Measurements from ENCODE around the gene MXD4.

Gene MXD4

DNA sequence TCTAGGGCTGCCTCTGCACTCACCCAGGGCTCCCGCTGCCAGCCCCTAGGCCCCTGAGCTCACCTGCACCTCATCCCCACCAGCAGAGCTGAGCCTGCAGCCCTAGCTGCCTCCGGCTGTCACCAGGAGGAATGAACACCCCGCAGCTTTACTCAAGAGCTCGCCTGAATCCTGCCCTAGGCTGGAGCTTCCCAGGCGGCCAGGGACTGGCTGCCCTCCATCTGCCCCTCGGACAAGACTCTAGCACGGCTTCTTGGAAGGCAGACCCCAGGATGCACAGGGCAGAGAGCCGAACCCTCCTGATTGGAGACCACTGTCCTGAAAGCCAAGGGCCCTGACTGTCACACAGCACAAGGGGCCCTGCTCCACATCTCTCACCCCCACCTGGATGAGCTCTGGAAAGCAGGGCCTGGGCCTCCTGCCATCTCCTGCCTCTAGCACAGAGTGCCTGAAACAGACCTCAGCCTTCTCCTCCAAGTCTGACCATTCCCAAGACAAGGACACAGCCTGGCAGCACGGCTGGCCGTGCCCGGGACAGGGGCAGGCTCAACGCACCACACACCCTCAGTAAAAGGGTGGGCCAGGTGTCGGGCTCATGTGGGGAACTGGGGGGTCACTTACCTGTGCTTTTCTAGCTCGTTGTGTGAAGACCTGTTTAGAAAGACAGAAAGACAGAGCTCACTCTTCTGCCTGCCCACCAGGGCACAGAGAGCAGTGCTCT is 4.4 kb downstream of the MXD4 start:
- ATAC-seq (replicated peaks) (no peak), DNase-seq (peak; percentile 0)
- H3K4me1 Mint-ChIP-seq: peaks cover 11 to 24% of the 10 kb centered on the region in 2 donors
- H3K36me3 Mint-ChIP-seq: peaks cover 5 to 10% of the 10 kb centered on the region in 2 donors
- H3K27ac Mint-ChIP-seq: peak overlapping the region; percentile 81
- H3K9me3 Mint-ChIP-seq: no peaks in the 10 kb centered on the region
- no peaks in the 10 kb centered on the region for H3K27me3 Mint-ChIP-seq
- H3K4me3 Mint-ChIP-seq: no peak overlapping the region

DNA sequence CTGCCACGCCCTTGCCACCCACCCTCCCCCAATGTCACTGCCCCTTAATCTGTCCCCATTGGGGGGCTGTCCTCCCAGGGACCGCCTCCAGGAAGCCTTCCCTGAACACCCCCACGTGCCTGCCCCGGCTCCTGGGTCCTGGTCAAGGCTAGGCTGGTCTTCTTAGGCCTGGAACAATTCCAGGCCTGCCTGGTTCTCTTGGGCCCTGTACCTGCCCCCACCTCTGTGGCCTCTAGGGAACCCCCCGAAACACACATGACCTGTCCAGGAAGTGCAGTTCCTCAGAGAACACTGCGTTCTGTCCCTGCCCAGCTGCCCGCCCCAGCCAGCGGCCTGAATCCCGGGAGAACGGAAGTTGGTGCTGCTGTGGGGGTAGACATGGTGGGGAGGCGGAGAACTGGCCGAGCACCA is 5.1 kb downstream of the MXD4 start:
- H3K27ac Mint-ChIP-seq: peak overlapping the region; percentile 10
- DNase-seq (peak; percentile 0), ATAC-seq (replicated peaks) (no peak)

DNA sequence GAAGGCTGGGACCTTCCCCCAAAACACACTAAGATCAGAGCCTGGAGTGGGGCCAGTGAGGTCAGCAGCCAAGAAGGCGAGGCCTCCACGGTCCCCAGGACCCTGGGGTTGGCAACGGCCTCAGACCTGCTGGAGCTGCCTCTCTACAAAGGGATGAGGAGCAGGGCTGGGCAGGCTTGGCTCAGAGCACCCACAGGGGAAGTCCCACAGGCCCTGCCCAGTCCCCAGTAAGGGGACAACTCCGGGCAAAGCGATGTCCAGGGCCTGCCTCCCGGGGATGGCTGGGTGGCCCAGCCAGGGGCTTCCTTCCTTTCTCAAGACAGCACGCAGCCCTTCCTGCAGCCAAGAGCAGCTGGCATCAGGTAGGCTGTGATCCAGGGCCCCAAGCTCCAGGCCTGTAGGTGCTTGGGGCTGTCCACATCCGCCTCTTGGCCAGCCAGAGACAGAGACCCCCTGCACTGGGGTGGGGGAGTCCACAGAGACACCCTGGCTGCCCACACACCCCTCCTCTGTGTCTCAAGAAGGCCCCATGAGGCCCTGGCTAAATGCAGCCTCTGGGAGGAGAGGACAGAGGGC is 5.7 kb downstream of the MXD4 start:
- Mint-ChIP-seq H3K9me3 (no peaks in the 10 kb centered on the region), H3K4me1 (peaks cover 11 to 24% of the 10 kb centered on the region in 2 donors), H3K27ac (no peak overlapping the region), H3K4me3 (no peak overlapping the region), H3K36me3 (peaks cover 5 to 10% of the 10 kb centered on the region in 2 donors), H3K27me3 (no peaks in the 10 kb centered on the region)
- DNase-seq: peak; percentile 0
- ATAC-seq (replicated peaks): no peak

More for the DNA sequence above, 5.1 kb downstream of the MXD4 start:
- H3K9me3 Mint-ChIP-seq: no peaks in the 10 kb centered on the region
- no peaks in the 10 kb centered on the region for H3K27me3 Mint-ChIP-seq
- no peak overlapping the region for H3K4me3 Mint-ChIP-seq
- peaks cover 11 to 24% of the 10 kb centered on the region in 2 donors for H3K4me1 Mint-ChIP-seq
- H3K36me3 Mint-ChIP-seq: peaks cover 5 to 10% of the 10 kb centered on the region in 2 donors

DNA sequence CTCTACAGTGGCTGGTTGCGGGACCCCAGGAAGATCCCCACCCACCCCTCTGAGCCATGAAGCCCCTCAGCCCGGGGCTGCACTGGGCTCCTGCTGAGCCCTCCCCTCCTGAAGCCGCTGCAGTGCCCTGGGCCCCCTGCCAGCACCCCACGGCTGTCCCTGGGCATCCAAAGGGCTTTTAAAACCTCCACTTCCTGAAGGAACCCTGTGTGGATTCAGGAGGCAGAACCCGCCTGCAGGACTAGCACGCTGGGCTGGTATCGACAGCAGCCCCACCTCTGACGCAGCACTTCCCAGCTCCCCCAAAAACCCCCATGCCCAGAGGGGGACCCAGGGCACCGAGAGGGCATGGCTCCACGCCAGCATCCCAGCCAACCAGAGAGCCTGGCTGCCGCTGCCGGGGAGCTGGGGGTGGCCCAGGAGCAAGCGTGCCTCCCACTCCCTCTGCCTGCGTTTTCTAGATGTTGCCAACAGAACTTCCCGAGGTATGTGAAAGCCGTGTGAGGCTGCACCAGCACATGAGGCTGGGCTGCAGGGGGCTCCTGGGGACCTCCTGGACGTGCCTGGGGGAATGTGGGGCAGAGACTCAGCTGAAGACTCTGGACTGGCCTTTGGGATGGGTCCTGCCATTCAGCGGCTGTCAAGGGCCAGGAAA is 6.3 kb downstream of the MXD4 start:
- H3K27ac Mint-ChIP-seq: no peak overlapping the region
- no peak for ATAC-seq (replicated peaks)
- no peaks in the 10 kb centered on the region for H3K9me3 Mint-ChIP-seq
- peaks cover 11 to 24% of the 10 kb centered on the region in 2 donors for H3K4me1 Mint-ChIP-seq
- H3K4me3 Mint-ChIP-seq: no peak overlapping the region
- peaks cover 5 to 10% of the 10 kb centered on the region in 2 donors for H3K36me3 Mint-ChIP-seq
- no peaks in the 10 kb centered on the region for H3K27me3 Mint-ChIP-seq
- DNase-seq: no peak

DNA sequence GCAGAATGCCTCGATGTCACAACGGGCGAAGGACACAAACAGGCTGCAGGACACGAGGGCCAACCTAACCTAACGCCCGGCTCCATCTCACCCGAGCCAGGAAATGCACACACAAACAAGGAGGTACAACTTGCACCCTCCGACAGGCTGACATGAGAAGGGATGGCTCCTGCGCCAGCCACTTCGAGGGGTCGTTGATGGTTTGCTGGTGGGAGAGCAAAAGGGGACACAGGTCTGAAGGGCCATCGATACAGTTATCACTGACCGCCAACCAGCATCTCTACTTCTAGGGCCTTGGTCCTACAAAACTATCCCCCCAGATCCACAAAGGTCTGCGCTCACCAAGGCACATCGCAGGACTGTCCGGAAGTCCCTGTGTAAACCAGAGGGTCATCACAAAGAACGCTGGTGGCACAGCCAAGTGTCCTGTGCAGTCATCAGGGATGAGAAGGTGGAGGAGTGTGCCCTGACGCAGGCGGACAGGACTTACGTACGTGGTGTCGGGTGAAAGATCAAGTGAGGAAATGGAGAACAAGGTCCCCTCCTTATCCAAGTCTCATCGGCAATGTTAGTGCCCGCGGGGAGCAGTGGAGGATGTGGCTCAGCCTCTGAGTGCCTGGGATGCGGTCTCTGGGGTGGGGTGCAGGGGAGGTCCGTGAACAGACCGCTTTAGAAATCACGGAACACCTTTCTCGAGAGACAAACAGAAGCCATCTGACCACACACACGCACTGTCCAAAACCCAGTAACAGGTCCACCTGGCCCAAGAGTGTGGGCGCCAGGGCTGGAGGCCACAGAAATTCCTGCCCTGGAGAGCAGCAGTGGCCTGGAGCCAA is 7.0 kb downstream of the MXD4 start:
- no peaks in the 10 kb centered on the region for H3K9me3 Mint-ChIP-seq
- no peak overlapping the region for H3K4me3 Mint-ChIP-seq
- DNase-seq (no peak), ATAC-seq (replicated peaks) (no peak)
- H3K36me3 Mint-ChIP-seq: peaks cover 9 to 10% of the 10 kb centered on the region in 2 donors
- H3K27ac Mint-ChIP-seq: peak overlapping the region; percentile 62
- H3K4me1 Mint-ChIP-seq: peaks cover 11 to 24% of the 10 kb centered on the region in 2 donors
- H3K27me3 Mint-ChIP-seq: no peaks in the 10 kb centered on the region

DNA sequence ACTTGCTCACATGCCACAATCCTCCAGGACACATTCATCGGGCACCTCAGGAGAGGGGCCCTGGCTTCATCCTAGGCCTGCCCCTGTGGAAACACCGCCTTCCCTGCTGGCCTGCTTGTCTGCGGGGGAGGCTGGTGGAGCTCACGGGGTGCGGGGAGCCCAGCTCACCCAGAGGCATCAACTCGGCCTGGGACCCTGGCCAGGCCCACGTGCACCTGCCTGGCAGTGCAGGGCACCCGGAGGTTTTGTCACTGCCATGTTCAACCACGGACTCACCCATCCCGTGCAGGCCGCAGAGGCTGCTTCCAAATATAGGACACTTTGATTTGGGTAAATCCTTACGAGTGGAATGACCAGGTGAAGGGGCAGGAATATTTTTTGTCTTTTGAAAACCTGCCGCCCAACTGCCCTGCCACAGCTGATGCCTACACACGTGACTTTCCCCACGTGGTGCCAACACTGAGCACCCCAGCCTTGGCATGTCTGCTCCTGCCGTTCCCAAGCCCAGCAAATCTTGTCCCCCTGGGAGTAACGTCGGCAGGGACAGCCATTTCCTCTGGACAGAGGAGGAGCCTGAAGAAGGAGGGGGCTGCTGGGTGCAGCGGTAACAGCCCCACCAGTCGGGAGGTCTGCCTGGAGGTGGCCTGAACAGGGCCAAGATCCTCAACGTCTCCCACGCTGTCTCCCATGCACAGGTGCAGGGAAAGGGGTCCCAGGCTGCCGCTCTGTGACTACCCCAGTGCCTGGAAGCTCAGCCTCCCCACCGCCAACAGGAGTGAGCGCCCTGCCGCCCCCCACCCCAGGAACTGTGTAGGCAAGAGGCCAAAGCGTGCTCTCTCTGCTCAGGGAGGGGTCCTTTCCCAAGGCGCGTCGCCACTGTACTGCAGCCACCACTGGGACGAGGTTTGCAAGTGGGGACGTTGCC is 8.5 kb downstream of the MXD4 start:
- peak overlapping the region; percentile 20 for H3K27ac Mint-ChIP-seq
- no peaks in the 10 kb centered on the region for H3K9me3 Mint-ChIP-seq
- DNase-seq: peak; percentile 0
- no peaks in the 10 kb centered on the region for H3K27me3 Mint-ChIP-seq
- peaks cover 9 to 24% of the 10 kb centered on the region in 2 donors for H3K4me1 Mint-ChIP-seq
- no peak overlapping the region for H3K4me3 Mint-ChIP-seq
- peaks cover 9 to 10% of the 10 kb centered on the region in 2 donors for H3K36me3 Mint-ChIP-seq
- ATAC-seq (replicated peaks): no peak

DNA sequence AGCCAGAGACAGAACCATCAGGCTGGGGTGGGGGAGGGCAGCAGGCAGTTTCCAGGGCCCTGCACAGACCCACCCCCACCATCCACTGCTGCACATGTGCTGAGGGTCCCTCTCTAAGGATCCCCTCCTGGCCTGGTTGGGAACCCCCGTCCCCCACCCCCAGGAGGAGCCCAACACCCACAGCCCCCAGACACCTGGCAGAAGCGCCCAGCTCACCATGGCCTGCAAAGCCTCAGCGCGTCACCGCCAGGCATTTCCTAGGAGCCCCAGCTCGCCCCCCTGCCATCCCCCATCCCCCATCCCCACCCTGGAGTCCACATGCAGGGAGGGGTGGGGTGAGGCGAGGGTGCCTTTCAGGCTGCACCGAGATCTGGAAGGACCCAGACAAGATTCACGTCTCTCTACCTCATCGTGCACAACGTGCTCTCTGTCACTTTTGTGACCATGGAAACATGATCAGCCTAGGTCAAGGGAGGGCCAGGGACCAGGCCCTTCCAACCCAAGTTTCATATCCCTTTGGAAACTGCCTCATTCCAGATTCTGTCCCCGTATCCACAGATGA is 9.3 kb downstream of the MXD4 start:
- no peak overlapping the region for H3K4me3 Mint-ChIP-seq
- H3K4me1 Mint-ChIP-seq: peaks cover 8 to 17% of the 10 kb centered on the region in 2 donors
- no peaks in the 10 kb centered on the region for H3K9me3 Mint-ChIP-seq
- DNase-seq (peak; percentile 0), ATAC-seq (replicated peaks) (no peak)
- H3K27ac Mint-ChIP-seq: peak overlapping the region; percentile 20
- peaks cover 9 to 10% of the 10 kb centered on the region in 2 donors for H3K36me3 Mint-ChIP-seq
- no peaks in the 10 kb centered on the region for H3K27me3 Mint-ChIP-seq

DNA sequence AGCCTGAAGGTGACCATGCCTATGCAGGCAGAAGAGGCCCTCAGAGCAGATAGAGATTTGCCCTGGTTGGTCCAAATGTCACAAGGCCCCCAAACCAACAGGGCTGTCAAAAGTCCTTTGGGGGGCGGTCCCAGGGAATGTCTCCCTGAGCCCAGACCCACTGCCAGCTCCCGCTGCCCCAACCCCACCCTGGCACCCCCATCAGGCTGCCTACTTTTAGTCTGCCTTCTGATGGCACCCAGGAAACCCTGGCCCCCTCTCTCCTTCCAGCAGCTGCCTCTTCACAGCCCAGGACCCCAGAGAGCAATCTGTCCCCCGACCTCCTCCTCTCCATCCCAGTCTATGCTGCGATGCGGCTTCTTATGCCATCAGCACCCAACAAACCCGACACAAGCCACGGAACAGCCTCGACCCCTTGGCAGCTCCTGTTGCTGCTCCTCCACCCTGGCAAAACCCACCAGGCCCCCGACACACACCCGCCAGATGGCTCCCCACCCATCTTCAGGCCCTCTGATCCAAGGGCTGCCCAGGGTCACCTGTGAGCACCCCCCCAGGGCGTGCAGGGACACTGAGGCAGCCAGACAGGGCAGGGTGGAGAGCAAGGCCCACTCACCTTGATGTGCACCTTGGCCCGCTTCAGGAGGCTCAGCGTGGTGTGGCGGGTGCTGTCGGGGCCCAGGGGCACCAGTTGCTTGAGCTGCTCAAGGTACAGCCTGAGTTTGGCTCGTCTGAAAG is 9.9 kb downstream of the MXD4 start:
- Mint-ChIP-seq H3K4me1 (peaks cover 3 to 10% of the 10 kb centered on the region in 2 donors), H3K36me3 (peaks cover 9 to 10% of the 10 kb centered on the region in 2 donors), H3K27ac (no peak overlapping the region), H3K9me3 (no peaks in the 10 kb centered on the region), H3K4me3 (no peak overlapping the region), H3K27me3 (no peaks in the 10 kb centered on the region)
- ATAC-seq (replicated peaks) (no peak), DNase-seq (no peak)

DNA sequence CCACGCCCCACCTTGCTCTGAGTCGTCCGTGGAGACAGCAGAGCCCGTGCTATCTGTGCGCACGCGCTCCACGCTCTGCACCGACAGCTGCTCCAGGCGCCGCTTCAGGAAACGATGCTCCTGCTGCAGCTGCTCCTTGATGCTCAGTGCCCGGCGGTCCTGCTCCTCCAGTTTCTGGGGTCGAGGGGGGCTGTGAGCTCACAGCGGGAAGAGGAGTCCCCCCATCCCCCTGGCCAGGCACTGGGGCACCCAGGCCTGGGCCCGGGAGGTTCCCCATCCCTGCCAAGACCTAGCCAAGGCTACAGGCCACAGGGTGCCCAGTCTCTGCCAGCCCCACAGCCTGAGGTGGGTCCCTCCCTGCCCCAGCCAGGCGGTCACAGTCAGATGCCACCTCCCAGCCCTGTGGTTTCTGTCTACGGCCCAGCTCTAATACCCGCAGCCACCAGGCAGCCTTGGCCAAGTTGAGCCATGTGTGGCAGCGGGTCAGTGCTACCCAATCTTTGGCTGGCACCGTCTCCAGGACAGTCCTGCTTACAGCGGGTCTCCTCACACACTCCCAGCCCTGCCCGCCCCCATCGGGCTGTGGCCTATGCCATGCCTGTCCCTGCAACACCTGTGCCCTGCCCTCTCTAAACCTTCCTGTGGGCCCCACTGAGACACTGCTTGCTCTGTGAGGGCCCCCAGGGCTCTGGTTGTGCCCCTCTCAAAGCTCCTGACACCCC is 10.7 kb downstream of the MXD4 start:
- Mint-ChIP-seq H3K27me3 (no peaks in the 10 kb centered on the region), H3K4me1 (peaks cover 0 to 5% of the 10 kb centered on the region in 2 donors), H3K9me3 (no peaks in the 10 kb centered on the region), H3K27ac (no peak overlapping the region), H3K36me3 (peaks cover 9 to 10% of the 10 kb centered on the region in 2 donors), H3K4me3 (no peak overlapping the region)
- peak; percentile 0 for DNase-seq
- no peak for ATAC-seq (replicated peaks)

DNA sequence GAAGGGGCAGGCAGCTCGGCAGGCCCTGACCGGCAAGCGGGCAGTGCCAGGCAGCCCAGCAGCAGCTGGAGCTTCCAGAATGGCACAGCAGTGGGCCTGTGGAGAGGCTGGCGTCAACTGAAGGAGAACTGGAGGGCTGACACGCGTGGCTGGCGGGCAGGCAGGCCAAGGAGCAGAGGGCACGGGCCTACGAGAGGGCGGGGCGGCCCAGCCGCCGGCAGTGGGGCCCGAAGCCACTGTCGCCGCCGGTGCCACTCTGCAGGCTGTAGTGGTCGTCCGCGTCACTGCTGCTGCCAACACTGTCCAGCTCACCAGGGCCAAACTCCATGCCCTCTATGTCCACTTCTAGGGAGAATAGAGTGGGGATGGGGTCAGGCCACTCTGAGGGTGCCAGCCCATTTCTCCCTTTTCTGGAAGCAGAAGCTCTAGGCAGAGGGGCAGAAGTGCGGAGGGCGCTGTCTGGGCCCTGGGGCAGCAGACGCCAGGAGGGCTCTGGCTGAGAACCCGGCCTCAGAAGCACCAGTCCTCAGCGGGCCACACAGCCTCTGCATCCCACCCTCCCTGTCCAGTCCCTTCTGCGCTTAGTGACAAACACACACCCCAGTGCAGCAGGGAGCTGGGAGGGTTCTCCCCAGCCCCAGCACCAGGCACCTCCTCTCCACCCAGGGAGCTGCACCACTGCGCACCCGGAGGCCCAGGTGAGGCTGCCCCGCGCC is 11.4 kb downstream of the MXD4 start:
- Mint-ChIP-seq H3K36me3 (peaks cover 9 to 10% of the 10 kb centered on the region in 2 donors), H3K27ac (no peak overlapping the region), H3K4me1 (peaks cover 0 to 5% of the 10 kb centered on the region in 2 donors), H3K9me3 (no peaks in the 10 kb centered on the region), H3K27me3 (no peaks in the 10 kb centered on the region), H3K4me3 (no peak overlapping the region)
- DNase-seq: no peak
- ATAC-seq (replicated peaks): no peak

DNA sequence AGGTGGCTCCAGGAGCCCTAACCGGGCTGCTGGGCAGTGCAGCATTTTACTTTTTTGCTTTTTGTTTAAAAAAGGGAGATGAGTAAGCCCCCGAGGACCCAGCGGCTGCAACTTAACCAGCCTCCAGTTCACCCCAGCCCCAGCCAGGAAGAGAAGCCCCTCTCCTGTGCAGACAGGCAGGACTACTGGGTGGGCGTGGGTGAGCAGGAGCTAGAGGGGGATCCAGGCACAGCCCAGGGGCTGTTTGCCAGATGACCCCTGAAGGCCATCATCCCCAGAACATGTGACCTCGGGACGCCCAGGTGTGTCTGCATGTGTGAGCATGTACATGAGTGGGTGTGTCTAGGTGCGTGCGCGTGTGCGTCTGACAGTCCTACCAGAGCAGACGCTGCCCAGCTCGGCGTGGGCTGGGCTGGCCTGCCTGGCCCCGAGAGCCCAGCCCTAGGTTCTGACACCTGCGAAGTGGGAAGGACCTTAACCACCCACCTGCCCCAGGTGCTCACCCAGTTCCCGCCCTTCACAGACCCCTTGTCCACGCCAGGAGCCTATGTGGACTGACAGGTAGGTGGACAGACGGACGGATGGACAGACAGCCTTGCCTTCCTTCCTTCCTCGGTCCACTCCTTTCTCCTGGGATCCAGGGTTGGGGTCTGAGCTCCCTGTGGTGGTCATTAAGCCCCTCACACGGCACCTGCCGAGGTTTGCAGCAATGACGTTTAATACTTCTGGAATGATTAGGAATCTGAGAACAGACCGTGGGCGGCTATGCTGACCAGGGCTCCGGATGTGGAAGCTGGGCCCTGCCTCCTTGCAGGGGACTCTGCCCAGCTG is 12.2 kb downstream of the MXD4 start:
- DNase-seq (no peak), ATAC-seq (replicated peaks) (no peak)
- Mint-ChIP-seq H3K4me1 (peaks cover 0 to 1% of the 10 kb centered on the region in 2 donors), H3K4me3 (no peak overlapping the region), H3K9me3 (no peaks in the 10 kb centered on the region), H3K36me3 (peaks cover 7% of the 10 kb centered on the region in 2 donors), H3K27ac (no peak overlapping the region), H3K27me3 (no peaks in the 10 kb centered on the region)

All from stimulated activated naive B cell treated with anti-CD40 and anti-IgM and Interleukin-4, amounts not matched to agents 10 μg/mL and 1 μg/mL and 100 μg/mL, for 72 hours (primary cell).